ENCODE data around the gene PALM3.
A peak's percentile ranks its signal among the peaks of the same experiment; 100 is the strongest.

PALM3 gene

GRCh38 chr19:14103310-14103709, 41.4 kb upstream of the PALM3 start:
- no peak for TF ChIP-seq CTCF (conservative IDR thresholded peaks at IDR 0.05; ENCODE audit: low read length)
- no peak for DNase-seq (ENCODE audit: low read depth)
- no peak overlapping the region for H3K4me3 ChIP-seq (ENCODE audit: low read length)

- no peak overlapping the region for H3K4me3 ChIP-seq (ENCODE audit: low read length)
- TF ChIP-seq CTCF (conservative IDR thresholded peaks at IDR 0.05; ENCODE audit: low read length) = no peak
Measured at GRCh38 chr19:14102756-14103155, 40.9 kb upstream of the PALM3 start.

GRCh38 chr19:14102102-14102696, 40.3 kb upstream of the PALM3 start:
- TF ChIP-seq CTCF (conservative IDR thresholded peaks at IDR 0.05; ENCODE audit: low read length) = no peak
- DNase-seq (ENCODE audit: low read depth) = no peak
- H3K4me3 ChIP-seq (ENCODE audit: low read length) = no peak overlapping the region

More at GRCh38 chr19:14102756-14103155, 40.9 kb upstream of the PALM3 start:
- no peak for DNase-seq (ENCODE audit: low read depth)

- no peak overlapping the region for H3K4me3 ChIP-seq (ENCODE audit: low read length)
- no peak for TF ChIP-seq CTCF (conservative IDR thresholded peaks at IDR 0.05; ENCODE audit: low read length)
- no peak for DNase-seq (ENCODE audit: low read depth)
Measured at GRCh38 chr19:14101003-14101545, 39.2 kb upstream of the PALM3 start.

GRCh38 chr19:14097532-14098151, 35.8 kb upstream of the PALM3 start:
- no peak for TF ChIP-seq CTCF (conservative IDR thresholded peaks at IDR 0.05; ENCODE audit: low read length)
- no peak for DNase-seq (ENCODE audit: low read depth)
- no peak overlapping the region for H3K4me3 ChIP-seq (ENCODE audit: low read length)

- TF ChIP-seq CTCF (conservative IDR thresholded peaks at IDR 0.05; ENCODE audit: low read length) = 0 out of 2 replicates have a peak, but pooled peaks have one; percentile 6
- no peak overlapping the region for H3K4me3 ChIP-seq (ENCODE audit: low read length)
- no peak for DNase-seq (ENCODE audit: low read depth)
Measured at GRCh38 chr19:14096272-14096992, 34.6 kb upstream of the PALM3 start.
